K562 (cell line): ENCODE data around the gene SLC7A14. TPM values are rescaled to one million over a fixed set of nuclear protein-coding genes. Genes with fewer than 3 reads are reported as not detected.

Source experiments
- ARID2 ChIP-seq: fragments of 450-650 bp; IDR thresholded peaks from 2 replicates; pipeline ENCODE4 v1.6.1; 2017; ENCODE audit warnings: antibody characterized with exemption, mild to moderate bottlenecking
- BHLHE40 ChIP-seq: IDR thresholded peaks from 2 replicates; pipeline ENCODE4 v1.6.1; 2011; ENCODE audit warnings: low read length, improper control_type of control experiment
- FOXA1 ChIP-seq: fragments of 450-650 bp; IDR thresholded peaks from 2 replicates; pipeline ENCODE4 v1.6.1; 2016; ENCODE audit warnings: mild to moderate bottlenecking, borderline replicate concordance
- GABPA ChIP-seq: fragments of 200-800 bp; sonication (Bioruptor generic); conservative IDR thresholded peaks from 2 replicates; pipeline ENCODE4 v1.6.1; 2016; ENCODE audit warnings: low read depth, missing genetic modification characterization, missing compliant biosample characterization
- HDAC8 ChIP-seq: fragments of 450-650 bp; IDR thresholded peaks from 2 replicates; pipeline ENCODE4 v1.6.1; 2016; ENCODE audit warnings: mild to moderate bottlenecking, missing genetic modification characterization, moderate library complexity, missing compliant biosample characterization
- IRF1 ChIP-seq: sonication (generic); formaldehyde crosslinking; IDR thresholded peaks from 2 replicates; pipeline ENCODE4 v1.8.0; 2022; ENCODE audit warnings: missing genetic modification reagents, mild to moderate bottlenecking, borderline replicate concordance
- JUN ChIP-seq, 2 experiments: sonication (generic) in 1 of 2; formaldehyde crosslinking in 1 of 2; IDR thresholded peaks; 2 replicates each; pipeline versions ENCODE4 v1.6.1 to v1.8.0; 2012 to 2022; ENCODE audit warnings: borderline replicate concordance in 2 of 2, mild to moderate bottlenecking in 2 of 2, improper control_type of control experiment in 1 of 2, low read depth in 1 of 2, low read length in 1 of 2, missing genetic modification reagents in 1 of 2
- MED1 ChIP-seq: sonication (generic); formaldehyde crosslinking; IDR thresholded peaks from 2 replicates; pipeline ENCODE4 v1.8.1; 2023; ENCODE audit warnings: missing genetic modification reagents, borderline replicate concordance
- MTA2 ChIP-seq: fragments of 450-650 bp; IDR thresholded peaks from 2 replicates; pipeline ENCODE4 v1.6.1; 2016; ENCODE audit warnings: low read depth
- NFIC ChIP-seq: fragments of 450-650 bp; IDR thresholded peaks from 2 replicates; pipeline ENCODE4 v1.6.1; 2017; ENCODE audit warnings: mild to moderate bottlenecking, inconsistent platforms
- NONO ChIP-seq, 2 experiments: fragments of 200-400 bp in 1 of 2; fragments of 450-650 bp in 1 of 2; formaldehyde crosslinking in 1 of 2; IDR thresholded peaks; 2 replicates each; pipeline ENCODE4 v1.6.1; 2017; ENCODE audit warnings: low read depth in 2 of 2, mild to moderate bottlenecking in 2 of 2, moderate library complexity in 2 of 2, low read length in 1 of 2
- NR3C1 ChIP-seq: sonication (generic); formaldehyde crosslinking; IDR thresholded peaks from 2 replicates; pipeline ENCODE4 v1.8.1; 2022; ENCODE audit warnings: missing genetic modification reagents
- RBM17 ChIP-seq: fragments of 200-400 bp; formaldehyde crosslinking; IDR thresholded peaks from 2 replicates; pipeline ENCODE4 v1.6.1; 2017; ENCODE audit warnings: low read depth, mild to moderate bottlenecking, low read length, borderline replicate concordance
- SMAD4 ChIP-seq: fragments of 250-450 bp; sonication (Bioruptor Pico); conservative IDR thresholded peaks from 2 replicates; pipeline ENCODE4 v1.8.0; 2021; ENCODE audit warnings: inconsistent platforms, mild to moderate bottlenecking, moderate library complexity
- TAF1 ChIP-seq: IDR thresholded peaks from 2 replicates; pipeline ENCODE4 v1.6.1; 2011; ENCODE audit warnings: mild to moderate bottlenecking, low read length, moderate library complexity; ENCODE audit not compliant: insufficient read depth, control insufficient read depth, severe bottlenecking; ENCODE audit errors: extremely low read depth
- ZBTB43 ChIP-seq: sonication (generic); formaldehyde crosslinking; IDR thresholded peaks from 2 replicates; pipeline ENCODE4 v1.8.0; 2023; ENCODE audit warnings: mild to moderate bottlenecking, missing genetic modification reagents
- ZBTB8A ChIP-seq: fragments of 450-650 bp; IDR thresholded peaks from 2 replicates; pipeline ENCODE4 v1.6.1; 2018; ENCODE audit warnings: mild to moderate bottlenecking, moderate library complexity; ENCODE audit not compliant: partially characterized antibody
- ZC3H4 ChIP-seq: sonication (generic); formaldehyde crosslinking; IDR thresholded peaks from 2 replicates; pipeline ENCODE4 v1.9.0; 2021; ENCODE audit warnings: missing genetic modification reagents, borderline replicate concordance
- ZNF316 ChIP-seq: fragments of 450-650 bp; IDR thresholded peaks from 2 replicates; pipeline ENCODE4 v1.6.1; 2016
- ZNF586 ChIP-seq: fragments of 450-650 bp; formaldehyde crosslinking; conservative IDR thresholded peaks from 2 replicates; pipeline ENCODE4 v1.4.0; 2020; ENCODE audit warnings: mild to moderate bottlenecking, moderate library complexity
- ZNF589 ChIP-seq: fragments of 200-800 bp; sonication (Bioruptor generic); IDR thresholded peaks from 2 replicates; pipeline ENCODE4 v1.6.1; 2016; ENCODE audit warnings: low read depth, missing genetic modification characterization, missing compliant biosample characterization
- ZNF668 ChIP-seq: fragments of 250-450 bp; sonication (Bioruptor Pico); IDR thresholded peaks from 2 replicates; pipeline ENCODE4 v1.8.0; 2022; ENCODE audit warnings: mild to moderate bottlenecking, inconsistent platforms
- polyA plus RNA-seq, 8 experiments: library from polyadenylated mRNA; depleted of rRNA in 4 of 8; stranded (reverse) in 5 of 8; unstranded in 3 of 8; fragments of >200 nt; fragmentation: Nextera tagmentation in 2 of 8; fragmentation: Illumina TruSeq in 1 of 8; extraction: Ambion mirVana in 2 of 8; extraction: Trizol in 1 of 8; gene quantifications; 2 replicates each; pipeline versions ENCODE4 v1.2.1 to v1.2.3, GENCODE V29; 2011 to 2014; ENCODE audit warnings: inconsistent platforms in 1 of 8, missing spikeins in 1 of 8
- total RNA-seq, 7 experiments: library from RNA; depleted of rRNA in 6 of 7; stranded (reverse); fragments of >200 nt in 6 of 7; fragmentation: Illumina TruSeq in 2 of 7; extraction: Trizol in 2 of 7; gene quantifications; 2 replicates each; pipeline versions ENCODE4 v1.2.1 to v1.2.3, GENCODE V29; 2011 to 2021; ENCODE audit warnings: low replicate concordance in 1 of 7
- TF ChIP-seq, protein P1 (sequence below): fragments of 250-450 bp; sonication (Bioruptor Pico); IDR thresholded peaks from 2 replicates; pipeline ENCODE4 v1.8.0; 2021; ENCODE audit warnings: moderate library complexity, mild to moderate bottlenecking, inconsistent platforms
- TF ChIP-seq, protein P2 (sequence below): sonication (generic); formaldehyde crosslinking; IDR thresholded peaks from 2 replicates; pipeline ENCODE4 v1.8.0; 2022; ENCODE audit warnings: mild to moderate bottlenecking, low read depth, missing genetic modification reagents
- TF ChIP-seq, protein P3 (sequence below), 2 experiments: fragments of 200-800 bp in 1 of 2; sonication (Bioruptor generic) in 1 of 2; sonication (generic) in 1 of 2; formaldehyde crosslinking in 1 of 2; IDR thresholded peaks in 1 of 2; conservative IDR thresholded peaks in 1 of 2; 2 replicates each; pipeline versions ENCODE4 v1.5.0 to v1.6.1; 2016 to 2020; ENCODE audit warnings: missing compliant biosample characterization in 1 of 2, missing genetic modification characterization in 1 of 2, missing genetic modification reagents in 1 of 2

SLC7A14 gene
- total and polyA plus RNA-seq, 9 of the 15 experiments (the other 6 are each of a cell fraction or from before 2014, with no cell fraction given) = not detected

- no peak for TF ChIP-seq ZBTB43 (CRISPR knock-in tag)
- peak; percentile 36; the same call in 1 of the 2 replicates for TF ChIP-seq BHLHE40
- no peak for TF ChIP-seq ZNF589 (CRISPR knock-in tag)
- TF ChIP-seq SMAD4 (CRISPR knock-in tag) = no peak
- no peak for TF ChIP-seq TAF1
- TF ChIP-seq HDAC8 (tag) = no peak
- TF ChIP-seq IRF1 = no peak
- TF ChIP-seq, protein P1, sequence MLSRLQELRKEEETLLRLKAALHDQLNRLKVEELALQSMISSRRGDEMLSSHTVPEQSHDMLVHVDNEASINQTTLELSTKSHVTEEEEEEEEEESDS (CRISPR knock-in tag) = no peak
- no peak for TF ChIP-seq RBM17
- no peak for TF ChIP-seq MED1 (CRISPR knock-in tag)
- no peak for TF ChIP-seq JUN (IDR thresholded peaks at IDR 0.05; ENCODE audit: borderline replicate concordance, low read depth, low read length)
- TF ChIP-seq JUN (CRISPR knock-in tag; IDR thresholded peaks at IDR 0.05; ENCODE audit: borderline replicate concordance) = no peak
- TF ChIP-seq ZNF668 = no peak
- no peak for TF ChIP-seq ZBTB8A
- TF ChIP-seq, protein P2, sequence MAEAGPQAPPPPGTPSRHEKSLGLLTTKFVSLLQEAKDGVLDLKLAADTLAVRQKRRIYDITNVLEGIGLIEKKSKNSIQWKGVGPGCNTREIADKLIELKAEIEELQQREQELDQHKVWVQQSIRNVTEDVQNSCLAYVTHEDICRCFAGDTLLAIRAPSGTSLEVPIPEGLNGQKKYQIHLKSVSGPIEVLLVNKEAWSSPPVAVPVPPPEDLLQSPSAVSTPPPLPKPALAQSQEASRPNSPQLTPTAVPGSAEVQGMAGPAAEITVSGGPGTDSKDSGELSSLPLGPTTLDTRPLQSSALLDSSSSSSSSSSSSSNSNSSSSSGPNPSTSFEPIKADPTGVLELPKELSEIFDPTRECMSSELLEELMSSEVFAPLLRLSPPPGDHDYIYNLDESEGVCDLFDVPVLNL (CRISPR knock-in tag) = no peak
- TF ChIP-seq FOXA1 = no peak
- no peak for TF ChIP-seq ARID2
- no peak for TF ChIP-seq MTA2
- TF ChIP-seq NR3C1 (CRISPR knock-in tag) = no peak
- TF ChIP-seq NFIC = no peak
- no peak for TF ChIP-seq ZNF316
- no peak for TF ChIP-seq ZC3H4 (CRISPR knock-in tag)
- TF ChIP-seq NONO (IDR thresholded peaks at IDR 0.05; ENCODE audit: low read depth in 2 of 2, low read length in 1 of 2) = no peak
- TF ChIP-seq ZNF586 (CRISPR knock-in tag) = no peak
- TF ChIP-seq, protein P3, sequence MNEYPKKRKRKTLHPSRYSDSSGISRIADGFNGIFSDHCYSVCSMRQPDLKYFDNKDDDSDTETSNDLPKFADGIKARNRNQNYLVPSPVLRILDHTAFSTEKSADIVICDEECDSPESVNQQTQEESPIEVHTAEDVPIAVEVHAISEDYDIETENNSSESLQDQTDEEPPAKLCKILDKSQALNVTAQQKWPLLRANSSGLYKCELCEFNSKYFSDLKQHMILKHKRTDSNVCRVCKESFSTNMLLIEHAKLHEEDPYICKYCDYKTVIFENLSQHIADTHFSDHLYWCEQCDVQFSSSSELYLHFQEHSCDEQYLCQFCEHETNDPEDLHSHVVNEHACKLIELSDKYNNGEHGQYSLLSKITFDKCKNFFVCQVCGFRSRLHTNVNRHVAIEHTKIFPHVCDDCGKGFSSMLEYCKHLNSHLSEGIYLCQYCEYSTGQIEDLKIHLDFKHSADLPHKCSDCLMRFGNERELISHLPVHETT (CRISPR knock-in tag; conservative IDR thresholded peaks at IDR 0.05 in 1 of 2, IDR thresholded peaks at IDR 0.05 in 1 of 2) = no peak
- TF ChIP-seq GABPA (tag) = no peak
Observed at GRCh38 chr3:170486398-170486797, 99.5 kb downstream of the SLC7A14 start (continued).
